Coronary artery (tissue), 2 donors: ENCODE measurements around the gene GNB2.

Experiments
- DNase-seq: peaks from one replicate; pipeline ENCODE4 v3.0.0-alpha.2; 2017; ENCODE audit warnings: low spot score
- H3K27ac ChIP-seq, 2 donors: fragments of 200-600 bp; sonication (generic); one replicate each; pipeline ENCODE4 v1.5.1; 2016 to 2019
- H3K4me3 ChIP-seq: fragments of 200-600 bp; sonication (generic); 2 replicates; pipeline ENCODE4 v1.5.1; 2016; ENCODE audit warnings: mild to moderate bottlenecking, moderate library complexity
- TF ChIP-seq, protein P1 (sequence below): fragments of 200-600 bp; sonication (generic); IDR thresholded peaks from one replicate; pipeline ENCODE4 v1.5.1; 2019; ENCODE audit warnings: antibody characterized with exemption

GNB2 gene

DNA sequence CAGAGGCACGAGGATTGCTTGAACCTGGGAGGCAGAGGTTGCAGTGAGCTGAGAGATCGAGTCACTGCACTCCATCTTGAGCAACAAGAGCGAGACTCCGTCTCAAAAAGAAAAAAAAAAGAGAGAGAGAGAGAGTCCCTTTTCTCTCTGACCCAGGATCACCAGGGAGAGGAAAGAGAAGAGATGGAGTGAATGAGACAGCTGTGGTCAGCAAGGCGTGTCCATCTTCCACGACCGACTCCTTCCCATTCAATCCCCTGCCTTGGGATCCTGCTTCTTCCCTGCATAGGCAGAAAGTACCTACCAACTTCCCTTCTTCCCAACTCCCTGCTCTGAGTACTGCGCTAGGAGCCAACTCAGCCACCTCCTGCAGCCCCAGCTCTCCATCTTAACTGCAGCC, 54.7 kb downstream of the GNB2 start:
- Histone ChIP-seq H3K4me3 (no peak overlapping the region), H3K27ac (no peak overlapping the region)
- TF ChIP-seq, protein P1, sequence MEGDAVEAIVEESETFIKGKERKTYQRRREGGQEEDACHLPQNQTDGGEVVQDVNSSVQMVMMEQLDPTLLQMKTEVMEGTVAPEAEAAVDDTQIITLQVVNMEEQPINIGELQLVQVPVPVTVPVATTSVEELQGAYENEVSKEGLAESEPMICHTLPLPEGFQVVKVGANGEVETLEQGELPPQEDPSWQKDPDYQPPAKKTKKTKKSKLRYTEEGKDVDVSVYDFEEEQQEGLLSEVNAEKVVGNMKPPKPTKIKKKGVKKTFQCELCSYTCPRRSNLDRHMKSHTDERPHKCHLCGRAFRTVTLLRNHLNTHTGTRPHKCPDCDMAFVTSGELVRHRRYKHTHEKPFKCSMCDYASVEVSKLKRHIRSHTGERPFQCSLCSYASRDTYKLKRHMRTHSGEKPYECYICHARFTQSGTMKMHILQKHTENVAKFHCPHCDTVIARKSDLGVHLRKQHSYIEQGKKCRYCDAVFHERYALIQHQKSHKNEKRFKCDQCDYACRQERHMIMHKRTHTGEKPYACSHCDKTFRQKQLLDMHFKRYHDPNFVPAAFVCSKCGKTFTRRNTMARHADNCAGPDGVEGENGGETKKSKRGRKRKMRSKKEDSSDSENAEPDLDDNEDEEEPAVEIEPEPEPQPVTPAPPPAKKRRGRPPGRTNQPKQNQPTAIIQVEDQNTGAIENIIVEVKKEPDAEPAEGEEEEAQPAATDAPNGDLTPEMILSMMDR: no peak
- DNase-seq: no peak
